Measurements from ENCODE around the gene NCOA1.

NCOA1 gene

GRCh38 chr2:24712296-24712695, 221.2 kb downstream of the NCOA1 start:
- DNase-seq: no peak

- DNase-seq: no peak
Observed at GRCh38 chr2:24717263-24717951, 226.4 kb downstream of the NCOA1 start.

GRCh38 chr2:24720310-24720709, 229.3 kb downstream of the NCOA1 start:
- DNase-seq: no peak

DNA sequence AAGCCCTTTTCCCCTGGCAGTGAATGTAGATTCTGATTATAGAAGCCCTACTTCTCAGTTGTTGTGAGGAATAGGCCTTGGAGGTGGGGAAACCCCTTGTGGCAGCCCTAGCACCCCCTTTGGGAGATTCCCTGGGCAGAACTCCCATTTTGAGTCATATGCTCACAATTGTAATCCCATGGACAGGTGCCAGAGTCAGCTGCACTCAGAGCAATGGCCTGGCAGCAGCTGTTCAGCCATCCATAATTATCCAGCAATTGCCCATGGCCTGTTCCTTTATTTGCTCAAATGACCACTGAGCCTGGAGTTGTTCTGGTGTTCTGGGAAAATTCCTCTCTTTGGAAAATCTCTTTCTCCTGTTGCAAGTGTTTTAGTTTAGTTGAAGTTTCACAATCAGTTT, 230.4 kb downstream of the NCOA1 start:
- no peak for DNase-seq

- DNase-seq: no peak
Observed at GRCh38 chr2:24722141-24722790, 231.2 kb downstream of the NCOA1 start.

DNA sequence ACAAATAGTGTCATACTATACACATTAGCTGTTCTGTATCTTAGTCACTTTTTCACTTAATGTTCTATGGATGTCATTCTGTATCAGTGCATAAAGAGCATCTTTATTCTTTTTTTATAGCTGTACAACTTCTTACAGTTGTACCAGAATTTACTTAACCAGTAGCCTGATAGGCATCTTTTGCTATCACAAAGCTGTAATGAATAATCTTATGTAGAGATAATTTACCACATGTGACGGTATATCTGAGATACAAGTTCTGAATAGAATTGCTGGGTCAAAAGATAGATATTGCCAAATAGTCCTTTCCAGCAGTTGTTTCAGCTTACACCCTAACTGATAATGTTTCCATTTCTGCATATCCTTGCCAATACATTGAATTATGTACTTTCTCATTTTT, 232.1 kb downstream of the NCOA1 start:
- no peak for DNase-seq

GRCh38 chr2:24723665-24724064, 232.6 kb downstream of the NCOA1 start:
- DNase-seq: no peak

- DNase-seq: no peak
Observed at GRCh38 chr2:24724111-24724775, 233.2 kb downstream of the NCOA1 start.

GRCh38 chr2:24725956-24726355, 234.9 kb downstream of the NCOA1 start:
- no peak for DNase-seq

- DNase-seq: no peak
Observed at GRCh38 chr2:24730481-24730880, 239.4 kb downstream of the NCOA1 start.

DNA sequence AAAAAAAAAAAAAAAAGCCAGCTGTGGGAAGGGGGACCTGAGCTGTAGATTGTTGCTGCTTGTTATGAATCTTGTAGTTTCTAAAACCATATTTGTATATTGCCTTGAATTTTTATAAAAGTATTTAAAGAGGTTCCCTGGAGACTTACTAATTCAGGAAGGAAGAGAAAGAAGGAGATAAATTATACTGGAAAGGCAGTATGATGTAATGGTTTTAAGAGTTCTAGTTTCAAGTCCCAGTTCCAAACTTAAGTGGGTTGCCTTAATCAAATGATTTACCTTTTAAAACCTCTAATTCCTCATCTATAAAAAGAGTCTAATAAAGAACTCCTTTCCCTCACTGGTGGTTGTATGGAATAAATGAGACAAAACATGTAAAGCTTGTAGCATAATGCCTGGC, 240.0 kb downstream of the NCOA1 start:
- DNase-seq: no peak

DNA sequence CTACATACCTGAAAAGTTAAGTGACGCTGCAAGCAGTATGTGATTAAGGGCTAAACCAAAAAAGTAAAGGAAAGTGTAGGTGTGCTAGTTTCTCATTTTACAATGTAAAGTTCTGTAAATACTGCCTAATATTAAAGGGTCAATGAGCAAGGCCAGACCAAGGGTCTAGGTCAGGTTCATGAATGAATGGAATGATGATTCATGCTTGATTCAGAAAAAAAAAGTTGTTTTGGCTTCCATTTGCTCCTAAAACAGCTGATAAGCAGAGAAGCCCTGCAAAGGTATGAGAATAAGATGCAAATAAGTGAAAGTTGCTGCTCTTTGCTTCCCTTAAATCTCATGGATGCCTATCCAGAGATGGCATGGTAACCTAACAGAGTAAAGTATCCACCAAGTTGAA, 240.9 kb downstream of the NCOA1 start:
- no peak for DNase-seq

DNA sequence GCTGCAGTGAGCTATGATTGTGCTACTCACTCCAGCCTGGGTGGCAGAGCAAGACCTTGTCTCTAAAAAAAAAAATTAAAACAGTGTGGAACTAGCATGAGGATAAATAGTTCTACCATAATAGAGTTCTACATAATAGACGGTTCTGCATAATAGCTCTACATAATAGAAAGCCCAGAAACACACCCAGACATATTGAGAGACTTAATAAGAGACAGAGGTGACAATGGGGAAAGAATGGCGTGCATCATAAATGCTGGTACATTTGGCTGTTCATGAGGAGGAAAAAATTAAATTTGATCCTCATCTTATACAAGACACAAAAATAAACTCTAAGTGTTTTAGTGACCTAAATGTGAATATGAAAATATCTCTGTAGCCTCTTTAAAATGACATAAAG, 243.7 kb downstream of the NCOA1 start:
- no peak for DNase-seq

DNA sequence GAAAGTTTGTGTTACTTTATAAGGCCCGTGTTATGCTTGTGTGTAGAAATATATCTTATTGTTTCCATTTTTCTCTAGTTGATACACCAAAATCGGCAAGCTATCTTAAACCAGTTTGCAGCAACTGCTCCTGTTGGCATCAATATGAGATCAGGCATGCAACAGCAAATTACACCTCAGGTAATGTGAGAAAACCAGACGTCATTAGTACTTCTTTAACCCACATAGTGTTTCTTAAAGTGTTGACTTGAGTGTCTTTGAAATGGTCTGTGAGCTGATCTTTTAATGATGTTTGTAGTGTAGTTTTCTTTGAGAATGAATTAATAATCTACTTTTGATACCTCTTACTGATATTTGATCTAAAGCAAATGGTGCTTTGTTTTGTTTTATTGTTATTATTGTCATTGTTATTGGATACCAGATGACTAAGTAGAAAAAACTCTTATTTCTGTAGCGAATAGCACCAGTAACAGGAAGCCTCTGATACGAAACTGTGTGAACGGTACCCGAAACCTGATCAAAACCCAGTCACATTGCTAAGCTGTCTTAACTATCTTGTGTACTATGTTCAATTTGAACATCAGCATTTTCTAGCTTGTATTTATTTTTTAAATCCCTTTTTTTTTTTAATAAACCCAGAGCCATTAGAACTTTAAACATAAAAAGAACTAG, 248.4 kb downstream of the NCOA1 start:
- no peak for DNase-seq

GRCh38 chr2:24740142-24740541, 249.1 kb downstream of the NCOA1 start:
- DNase-seq: no peak

GRCh38 chr2:24742730-24743129, 251.7 kb downstream of the NCOA1 start:
- no peak for DNase-seq

DNA sequence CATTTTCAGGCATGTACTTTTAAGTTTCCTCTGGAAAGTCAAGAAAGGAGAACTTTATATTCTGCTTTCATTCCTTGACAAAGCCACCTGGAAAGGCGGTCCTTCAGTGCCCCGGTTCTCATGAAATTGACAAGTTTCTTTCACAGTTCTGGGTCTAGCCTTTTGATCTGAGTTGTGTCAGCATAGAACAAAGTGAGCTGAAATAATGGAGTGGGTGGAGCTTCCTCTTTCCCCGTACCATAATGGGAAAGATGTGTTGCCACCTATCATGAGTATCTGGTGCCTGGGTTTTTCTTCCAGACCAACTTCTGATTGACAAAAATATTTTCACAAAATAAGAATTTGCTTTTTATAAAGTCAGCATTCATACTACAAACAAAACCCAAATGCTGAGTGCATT, 252.9 kb downstream of the NCOA1 start:
- no peak for DNase-seq

DNA sequence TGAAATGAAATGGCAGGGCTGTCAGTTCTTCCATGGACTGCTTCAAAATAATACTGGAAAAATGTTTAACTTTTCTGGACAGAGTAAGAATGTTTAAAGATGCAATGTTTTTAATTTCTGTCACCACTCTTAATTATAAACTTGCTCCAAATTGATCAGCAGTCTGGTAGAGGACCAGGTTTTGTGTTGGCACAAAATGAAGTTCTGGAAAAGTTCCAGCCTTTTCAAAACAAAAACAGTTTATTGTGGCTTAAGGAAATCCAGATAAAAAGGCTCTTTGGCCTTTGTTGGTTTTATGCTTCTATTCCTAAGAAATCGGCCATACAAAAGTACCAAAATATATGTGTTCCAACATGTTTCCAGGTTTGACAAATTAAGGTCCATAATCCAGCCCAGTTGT, 253.3 kb downstream of the NCOA1 start:
- no peak for DNase-seq

DNA sequence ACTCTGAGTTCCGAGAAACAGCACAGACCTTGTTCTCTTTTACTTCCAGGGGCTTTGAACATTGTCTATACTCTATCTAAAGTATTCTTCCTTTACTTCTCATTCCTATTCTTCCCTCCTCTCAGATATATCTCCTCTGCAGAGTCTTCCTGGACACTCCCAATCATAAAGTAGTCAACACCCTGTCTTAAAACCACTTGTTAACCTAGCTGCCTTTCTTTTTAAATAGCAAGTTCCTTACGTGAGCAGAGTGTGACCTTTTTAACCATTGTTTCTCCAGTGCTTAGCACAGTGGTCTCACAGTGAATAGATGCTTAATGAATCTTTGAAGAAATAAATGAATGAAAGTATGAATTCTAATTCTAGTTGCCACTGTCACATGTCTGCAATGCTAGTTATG, 254.8 kb downstream of the NCOA1 start:
- DNase-seq: no peak

DNA sequence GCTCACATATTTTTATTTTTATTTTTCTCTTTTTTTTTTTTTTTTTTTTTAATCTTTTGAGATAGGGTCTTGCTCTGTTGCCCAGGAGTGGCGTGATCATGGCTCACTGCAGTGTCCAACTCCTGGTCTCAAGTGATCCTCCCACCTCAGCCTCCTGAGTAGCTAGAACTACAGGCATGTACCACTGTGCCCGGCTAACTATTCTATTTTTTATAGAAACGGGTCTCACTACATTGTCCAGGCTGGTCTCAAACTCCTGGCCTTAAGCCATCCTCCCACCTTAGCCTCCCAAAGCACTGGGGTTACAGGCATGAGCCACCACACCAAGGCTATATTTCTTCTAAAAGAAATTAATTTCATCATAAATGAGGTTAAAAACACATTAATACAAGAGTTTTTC, 256.2 kb downstream of the NCOA1 start:
- DNase-seq: no peak

- DNase-seq: no peak
Observed at GRCh38 chr2:24749069-24749691, 258.1 kb downstream of the NCOA1 start.

GRCh38 chr2:24754985-24755705, 264.1 kb downstream of the NCOA1 start:
- DNase-seq: no peak

- no peak for DNase-seq
Observed at GRCh38 chr2:24756789-24757188, 265.7 kb downstream of the NCOA1 start.
